ENCODE results near the gene TMEM51. TPM values are rescaled to one million over a fixed set of nuclear protein-coding genes. Genes with fewer than 3 reads are reported as not detected.
A peak's percentile ranks its signal among the peaks of the same experiment; 100 is the strongest.

Gene TMEM51
- total RNA-seq = not detected

DNA sequence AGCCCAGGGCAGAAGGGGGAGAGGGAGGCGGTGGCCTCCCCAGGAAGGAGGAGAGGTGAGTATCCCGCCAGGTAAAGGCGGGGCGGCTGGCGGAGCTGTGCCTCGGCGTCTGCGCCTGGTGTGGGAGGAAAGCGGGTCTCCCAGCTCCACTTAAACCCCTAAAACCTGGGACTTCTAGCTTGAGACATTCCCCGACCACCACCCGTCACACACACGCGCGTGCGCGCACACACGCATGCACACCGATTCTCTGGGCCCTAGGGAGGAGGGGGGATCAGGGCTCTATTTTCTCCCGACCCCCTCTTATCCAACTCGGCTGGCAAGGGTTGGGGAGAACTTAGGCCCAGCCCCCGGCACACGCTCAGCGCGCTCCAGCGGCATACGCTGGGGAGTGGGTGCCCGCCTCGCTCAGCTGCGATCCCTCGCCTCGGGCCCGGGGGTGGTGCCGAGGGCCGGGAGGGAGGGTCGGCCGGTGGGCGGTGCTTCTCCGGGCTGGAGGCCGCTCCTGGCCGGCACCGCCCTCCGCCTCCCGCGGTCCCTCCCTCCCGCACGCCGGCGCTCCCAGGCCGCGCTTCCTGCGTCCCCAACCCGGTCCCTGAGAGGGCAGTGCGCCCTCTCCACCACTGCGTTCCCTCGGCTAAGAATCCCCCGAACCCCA, at the start of gene TMEM51:
Gene TMEM51, plus strand, starts transcription at position 564 of the 658 bp plus-strand sequence. CDS start 61,341 bp downstream, outside the sequence.
- no peaks in the 10 kb centered on the region for H3K9me3 Mint-ChIP-seq
- H3K4me3 Mint-ChIP-seq = peak within 1 kb of the TSS; percentile 24
- no peaks in the 10 kb centered on the region for H3K36me3 Mint-ChIP-seq (ENCODE audit: low read depth)
- peaks cover 48% of the 10 kb centered on the region for H3K27me3 Mint-ChIP-seq
- ATAC-seq (peak; percentile 11), DNase-seq (no peak)
- CTCF ChIA-PET = interaction anchor here (0.7 to 3.6 kb wide), 5 partner anchors 24 to 95 kb away, joined by 3 to 18 read pairs (median 4); no protein-coding TSS in a partner anchor
- POLR2A ChIA-PET = no interaction called here
- peaks cover 23% of the 10 kb centered on the region for H3K4me1 Mint-ChIP-seq (ENCODE audit: low read depth)
- intact Hi-C loops (cut with micrococcal nuclease) = loop anchor here (10.0 kb wide), 1 partner anchor 121 kb away; no protein-coding TSS in a partner anchor
- H3K27ac Mint-ChIP-seq = no peak within 1 kb of the TSS
- TF ChIP-seq, protein P1, sequence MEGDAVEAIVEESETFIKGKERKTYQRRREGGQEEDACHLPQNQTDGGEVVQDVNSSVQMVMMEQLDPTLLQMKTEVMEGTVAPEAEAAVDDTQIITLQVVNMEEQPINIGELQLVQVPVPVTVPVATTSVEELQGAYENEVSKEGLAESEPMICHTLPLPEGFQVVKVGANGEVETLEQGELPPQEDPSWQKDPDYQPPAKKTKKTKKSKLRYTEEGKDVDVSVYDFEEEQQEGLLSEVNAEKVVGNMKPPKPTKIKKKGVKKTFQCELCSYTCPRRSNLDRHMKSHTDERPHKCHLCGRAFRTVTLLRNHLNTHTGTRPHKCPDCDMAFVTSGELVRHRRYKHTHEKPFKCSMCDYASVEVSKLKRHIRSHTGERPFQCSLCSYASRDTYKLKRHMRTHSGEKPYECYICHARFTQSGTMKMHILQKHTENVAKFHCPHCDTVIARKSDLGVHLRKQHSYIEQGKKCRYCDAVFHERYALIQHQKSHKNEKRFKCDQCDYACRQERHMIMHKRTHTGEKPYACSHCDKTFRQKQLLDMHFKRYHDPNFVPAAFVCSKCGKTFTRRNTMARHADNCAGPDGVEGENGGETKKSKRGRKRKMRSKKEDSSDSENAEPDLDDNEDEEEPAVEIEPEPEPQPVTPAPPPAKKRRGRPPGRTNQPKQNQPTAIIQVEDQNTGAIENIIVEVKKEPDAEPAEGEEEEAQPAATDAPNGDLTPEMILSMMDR (IDR thresholded peaks at IDR 0.05) = no peak

DNA sequence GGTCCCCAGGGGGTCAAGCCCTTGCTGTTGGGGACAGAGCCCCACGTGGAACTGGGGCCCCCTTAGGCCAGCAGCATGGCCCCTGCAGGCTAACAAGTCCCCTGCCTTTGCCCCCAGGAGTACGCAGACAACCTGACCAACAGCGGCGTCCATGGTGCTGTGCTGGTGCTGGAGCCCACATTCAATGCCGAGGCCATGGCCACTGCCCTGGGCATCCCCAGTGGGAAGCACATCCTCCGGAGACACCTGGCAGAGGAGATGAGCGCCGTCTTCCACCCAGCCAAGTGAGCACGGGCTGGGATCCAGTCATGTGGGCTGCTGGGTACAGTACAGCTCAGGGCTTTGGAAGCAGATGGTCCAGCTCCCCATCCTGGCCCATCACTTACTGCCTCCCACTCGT, 49.6 kb upstream of the TMEM51 start:
- intact Hi-C loops (cut with micrococcal nuclease) = no loop called here
- no peaks in the 10 kb centered on the region for H3K36me3 Mint-ChIP-seq (ENCODE audit: low read depth)
- peaks cover 38% of the 10 kb centered on the region for H3K27me3 Mint-ChIP-seq
- CTCF ChIA-PET = no interaction called here
- H3K4me1 Mint-ChIP-seq (ENCODE audit: low read depth) = peaks cover 7% of the 10 kb centered on the region
- H3K9me3 Mint-ChIP-seq = peaks cover 3% of the 10 kb centered on the region
- no peak overlapping the region for H3K4me3 Mint-ChIP-seq
- no peak overlapping the region for H3K27ac Mint-ChIP-seq
- POLR2A ChIA-PET = no interaction called here
- TF ChIP-seq, protein P1 (IDR thresholded peaks at IDR 0.05) = no peak
- ATAC-seq (no peak), DNase-seq (no peak)

DNA sequence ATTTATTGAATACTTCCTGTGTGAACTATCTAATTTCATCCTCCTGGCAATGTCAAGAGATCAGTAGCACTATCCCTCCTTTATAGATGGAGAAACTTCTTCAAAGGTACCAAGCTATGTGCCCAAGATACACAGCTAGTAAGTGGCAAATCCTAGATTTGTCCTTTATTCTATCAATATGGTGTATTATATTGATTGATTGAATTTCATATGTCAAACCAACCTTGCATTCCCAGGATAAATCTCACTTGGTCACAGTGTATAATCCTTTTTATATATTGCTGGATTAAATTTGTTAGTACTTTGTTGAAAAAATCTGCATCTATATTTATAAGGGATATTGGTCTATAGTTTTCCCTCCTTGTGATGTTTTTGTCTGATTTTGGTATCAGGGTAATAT, 48.8 kb upstream of the TMEM51 start:
- peaks cover 3% of the 10 kb centered on the region for H3K9me3 Mint-ChIP-seq
- H3K27ac Mint-ChIP-seq = no peak overlapping the region
- peaks cover 7% of the 10 kb centered on the region for H3K4me1 Mint-ChIP-seq (ENCODE audit: low read depth)
- CTCF ChIA-PET = interaction anchor here (1.8 kb wide), 1 partner anchor 77 kb away, joined by 6 read pairs; no protein-coding TSS in a partner anchor
- TF ChIP-seq, protein P1 (IDR thresholded peaks at IDR 0.05) = no peak
- no peak for DNase-seq
- no peak overlapping the region for H3K4me3 Mint-ChIP-seq
- intact Hi-C loops (cut with micrococcal nuclease) = no loop called here
- POLR2A ChIA-PET = no interaction called here
- no peak for ATAC-seq
- H3K27me3 Mint-ChIP-seq = peaks cover 29% of the 10 kb centered on the region
- H3K36me3 Mint-ChIP-seq (ENCODE audit: low read depth) = no peaks in the 10 kb centered on the region

- ChIA-PET CTCF (interaction anchor here (1.3 to 1.8 kb wide), 2 partner anchors 44 to 79 kb away, joined by 3 to 6 read pairs; no protein-coding TSS in a partner anchor), POLR2A (no interaction called here)
- no peak for DNase-seq
- TF ChIP-seq, protein P1 (IDR thresholded peaks at IDR 0.05) = no peak
- intact Hi-C loops (cut with micrococcal nuclease) = no loop called here
- Mint-ChIP-seq H3K9me3 (peaks cover 3% of the 10 kb centered on the region), H3K4me1 (ENCODE audit: low read depth) (no peaks in the 10 kb centered on the region), H3K36me3 (ENCODE audit: low read depth) (no peaks in the 10 kb centered on the region), H3K27me3 (peaks cover 14% of the 10 kb centered on the region), H3K27ac (no peak overlapping the region), H3K4me3 (no peak overlapping the region)
- ATAC-seq = no peak
Observed at GRCh38 chr1:15106608-15107007, 46.9 kb upstream of the TMEM51 start.

- ChIA-PET CTCF (interaction anchor here (1.3 kb wide), 1 partner anchor 44 kb away, joined by 3 read pairs; no protein-coding TSS in a partner anchor), POLR2A (no interaction called here)
- intact Hi-C loops (cut with micrococcal nuclease) = no loop called here
- no peak for ATAC-seq
- H3K36me3 Mint-ChIP-seq (ENCODE audit: low read depth) = no peaks in the 10 kb centered on the region
- peaks cover 3% of the 10 kb centered on the region for H3K9me3 Mint-ChIP-seq
- no peak for DNase-seq
- H3K27ac Mint-ChIP-seq = no peak overlapping the region
- H3K4me3 Mint-ChIP-seq = no peak overlapping the region
- peaks cover 10% of the 10 kb centered on the region for H3K27me3 Mint-ChIP-seq
- H3K4me1 Mint-ChIP-seq (ENCODE audit: low read depth) = peaks cover 5% of the 10 kb centered on the region
- TF ChIP-seq, protein P1 (IDR thresholded peaks at IDR 0.05) = no peak
Observed at GRCh38 chr1:15107058-15107687, 46.4 kb upstream of the TMEM51 start.
